Measurements from ENCODE around the gene TIPRL.

DNA sequence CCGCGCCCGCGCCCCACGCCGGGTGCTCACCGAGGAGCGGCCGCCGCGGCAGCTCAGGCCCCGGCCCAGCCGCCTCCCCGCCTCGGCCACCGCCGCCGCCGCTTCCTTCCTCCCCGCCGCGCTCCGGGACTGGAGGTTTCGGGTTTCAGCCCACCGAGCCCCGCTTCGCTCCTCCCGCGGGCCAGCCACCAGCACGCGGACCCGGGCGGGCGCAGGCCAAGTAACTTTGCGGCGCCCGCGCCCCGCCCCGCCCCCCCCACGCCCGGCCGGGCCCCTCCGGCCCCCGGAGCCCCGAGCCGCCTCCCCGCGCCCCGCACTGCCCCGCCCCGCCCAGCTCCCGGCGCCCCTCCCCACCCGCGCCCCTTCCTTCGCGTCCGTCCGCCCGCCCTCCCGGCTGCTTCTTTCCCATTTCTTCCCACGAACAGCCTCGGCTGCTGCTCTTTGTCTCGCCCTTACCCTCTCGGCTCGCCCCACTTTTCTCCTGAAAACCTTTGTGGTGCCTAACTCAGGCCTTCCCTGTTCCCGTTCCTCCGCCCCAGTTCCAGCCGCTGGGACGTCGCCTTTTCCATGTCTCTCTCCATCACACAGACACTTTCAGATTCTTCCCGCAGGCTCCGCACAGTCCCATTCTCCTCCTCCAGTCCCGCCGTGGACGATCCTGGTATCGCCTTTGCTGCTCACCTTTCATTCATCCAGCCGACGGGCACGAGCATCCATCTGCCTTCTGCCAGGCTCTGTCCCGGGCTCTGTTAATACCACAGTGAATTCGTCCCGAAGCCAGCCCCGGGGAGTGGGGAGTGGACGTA lies 41.9 kb upstream of the TIPRL start, which contains the start of gene GPR161:
- no peak for TF ChIP-seq CTCF (conservative IDR thresholded peaks at IDR 0.05 in 1 of 2, IDR thresholded peaks at IDR 0.05 in 1 of 2; ENCODE audit: extremely low read depth in 1 of 2, insufficient read depth in 1 of 2, low read depth in 1 of 2, low read length in 2 of 2)
- TF ChIP-seq EZH2 (IDR thresholded peaks at IDR 0.05; ENCODE audit: borderline replicate concordance, low read length): no peak
